Measurements from ENCODE around the gene SH3RF1. TPM values are rescaled to one million over a fixed set of nuclear protein-coding genes. Genes with fewer than 3 reads are reported as not detected.
A peak's percentile ranks its signal among the peaks of the same experiment; 100 is the strongest.

SH3RF1 gene
- total and polyA plus RNA-seq, 10 of the 15 experiments (the other 5 are each of a cell fraction or from before 2014, with no cell fraction given), result 4.5 to 22.5 (median 10.4) TPM

DNA sequence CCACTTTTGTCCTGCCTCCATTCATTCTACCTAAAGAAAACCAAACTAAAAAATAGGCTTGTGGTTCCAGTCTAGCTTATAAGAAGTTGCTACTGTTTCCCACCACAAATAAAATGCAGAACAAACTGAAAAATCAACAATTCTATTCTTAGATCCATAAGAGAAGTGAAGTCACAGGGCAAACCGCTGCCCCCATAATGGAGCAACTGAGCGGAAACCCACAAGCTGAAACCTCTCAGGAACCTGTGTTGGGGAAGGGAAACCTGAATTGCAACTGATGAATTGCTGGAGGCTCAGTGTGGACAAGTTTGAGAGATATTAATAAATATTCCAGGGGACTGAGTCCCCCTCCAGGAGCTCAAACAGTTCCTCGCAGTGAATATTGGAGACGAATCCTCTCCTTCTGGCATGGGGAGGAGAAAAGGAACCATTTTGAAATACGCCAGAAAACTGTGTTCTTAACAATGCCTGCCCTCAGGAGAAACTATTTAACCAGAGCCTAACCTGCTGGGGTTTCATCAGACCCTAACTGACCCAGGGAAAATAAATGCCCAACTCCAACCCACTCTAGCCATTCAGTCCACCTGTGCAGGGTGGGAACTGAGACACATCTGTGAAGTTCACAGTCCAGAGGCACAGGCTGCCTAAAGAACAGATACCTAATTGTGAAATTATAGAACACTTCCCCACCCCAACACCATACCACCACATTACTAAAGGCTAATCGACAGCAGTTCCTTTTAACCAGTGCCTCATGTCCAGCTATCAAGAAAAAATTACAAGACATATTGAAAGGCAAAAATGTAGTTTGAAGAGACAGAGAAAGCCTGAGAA, 22.8 kb upstream of the SH3RF1 start (continued):
- peak; percentile 81 for TF ChIP-seq YY1 (IDR thresholded peaks at IDR 0.05; ENCODE audit: low read depth, low read length)
- no peak for TF ChIP-seq SMAD5 (IDR thresholded peaks at IDR 0.05; ENCODE audit: low read depth)
- no peak for TF ChIP-seq NRF1 (conservative IDR thresholded peaks at IDR 0.05; ENCODE audit: low read depth, low read length)
- TF ChIP-seq ZSCAN29 (IDR thresholded peaks at IDR 0.05), result 0 out of 2 replicates have a peak, but pooled peaks have one; percentile 12
- TF ChIP-seq, protein P1, sequence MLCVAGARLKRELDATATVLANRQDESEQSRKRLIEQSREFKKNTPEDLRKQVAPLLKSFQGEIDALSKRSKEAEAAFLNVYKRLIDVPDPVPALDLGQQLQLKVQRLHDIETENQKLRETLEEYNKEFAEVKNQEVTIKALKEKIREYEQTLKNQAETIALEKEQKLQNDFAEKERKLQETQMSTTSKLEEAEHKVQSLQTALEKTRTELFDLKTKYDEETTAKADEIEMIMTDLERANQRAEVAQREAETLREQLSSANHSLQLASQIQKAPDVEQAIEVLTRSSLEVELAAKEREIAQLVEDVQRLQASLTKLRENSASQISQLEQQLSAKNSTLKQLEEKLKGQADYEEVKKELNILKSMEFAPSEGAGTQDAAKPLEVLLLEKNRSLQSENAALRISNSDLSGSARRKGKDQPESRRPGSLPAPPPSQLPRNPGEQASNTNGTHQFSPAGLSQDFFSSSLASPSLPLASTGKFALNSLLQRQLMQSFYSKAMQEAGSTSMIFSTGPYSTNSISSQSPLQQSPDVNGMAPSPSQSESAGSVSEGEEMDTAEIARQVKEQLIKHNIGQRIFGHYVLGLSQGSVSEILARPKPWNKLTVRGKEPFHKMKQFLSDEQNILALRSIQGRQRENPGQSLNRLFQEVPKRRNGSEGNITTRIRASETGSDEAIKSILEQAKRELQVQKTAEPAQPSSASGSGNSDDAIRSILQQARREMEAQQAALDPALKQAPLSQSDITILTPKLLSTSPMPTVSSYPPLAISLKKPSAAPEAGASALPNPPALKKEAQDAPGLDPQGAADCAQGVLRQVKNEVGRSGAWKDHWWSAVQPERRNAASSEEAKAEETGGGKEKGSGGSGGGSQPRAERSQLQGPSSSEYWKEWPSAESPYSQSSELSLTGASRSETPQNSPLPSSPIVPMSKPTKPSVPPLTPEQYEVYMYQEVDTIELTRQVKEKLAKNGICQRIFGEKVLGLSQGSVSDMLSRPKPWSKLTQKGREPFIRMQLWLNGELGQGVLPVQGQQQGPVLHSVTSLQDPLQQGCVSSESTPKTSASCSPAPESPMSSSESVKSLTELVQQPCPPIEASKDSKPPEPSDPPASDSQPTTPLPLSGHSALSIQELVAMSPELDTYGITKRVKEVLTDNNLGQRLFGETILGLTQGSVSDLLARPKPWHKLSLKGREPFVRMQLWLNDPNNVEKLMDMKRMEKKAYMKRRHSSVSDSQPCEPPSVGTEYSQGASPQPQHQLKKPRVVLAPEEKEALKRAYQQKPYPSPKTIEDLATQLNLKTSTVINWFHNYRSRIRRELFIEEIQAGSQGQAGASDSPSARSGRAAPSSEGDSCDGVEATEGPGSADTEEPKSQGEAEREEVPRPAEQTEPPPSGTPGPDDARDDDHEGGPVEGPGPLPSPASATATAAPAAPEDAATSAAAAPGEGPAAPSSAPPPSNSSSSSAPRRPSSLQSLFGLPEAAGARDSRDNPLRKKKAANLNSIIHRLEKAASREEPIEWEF (IDR thresholded peaks at IDR 0.05; ENCODE audit: insufficient replicate concordance, low read depth, low read length), result peak; percentile 49
- TF ChIP-seq, protein P2, sequence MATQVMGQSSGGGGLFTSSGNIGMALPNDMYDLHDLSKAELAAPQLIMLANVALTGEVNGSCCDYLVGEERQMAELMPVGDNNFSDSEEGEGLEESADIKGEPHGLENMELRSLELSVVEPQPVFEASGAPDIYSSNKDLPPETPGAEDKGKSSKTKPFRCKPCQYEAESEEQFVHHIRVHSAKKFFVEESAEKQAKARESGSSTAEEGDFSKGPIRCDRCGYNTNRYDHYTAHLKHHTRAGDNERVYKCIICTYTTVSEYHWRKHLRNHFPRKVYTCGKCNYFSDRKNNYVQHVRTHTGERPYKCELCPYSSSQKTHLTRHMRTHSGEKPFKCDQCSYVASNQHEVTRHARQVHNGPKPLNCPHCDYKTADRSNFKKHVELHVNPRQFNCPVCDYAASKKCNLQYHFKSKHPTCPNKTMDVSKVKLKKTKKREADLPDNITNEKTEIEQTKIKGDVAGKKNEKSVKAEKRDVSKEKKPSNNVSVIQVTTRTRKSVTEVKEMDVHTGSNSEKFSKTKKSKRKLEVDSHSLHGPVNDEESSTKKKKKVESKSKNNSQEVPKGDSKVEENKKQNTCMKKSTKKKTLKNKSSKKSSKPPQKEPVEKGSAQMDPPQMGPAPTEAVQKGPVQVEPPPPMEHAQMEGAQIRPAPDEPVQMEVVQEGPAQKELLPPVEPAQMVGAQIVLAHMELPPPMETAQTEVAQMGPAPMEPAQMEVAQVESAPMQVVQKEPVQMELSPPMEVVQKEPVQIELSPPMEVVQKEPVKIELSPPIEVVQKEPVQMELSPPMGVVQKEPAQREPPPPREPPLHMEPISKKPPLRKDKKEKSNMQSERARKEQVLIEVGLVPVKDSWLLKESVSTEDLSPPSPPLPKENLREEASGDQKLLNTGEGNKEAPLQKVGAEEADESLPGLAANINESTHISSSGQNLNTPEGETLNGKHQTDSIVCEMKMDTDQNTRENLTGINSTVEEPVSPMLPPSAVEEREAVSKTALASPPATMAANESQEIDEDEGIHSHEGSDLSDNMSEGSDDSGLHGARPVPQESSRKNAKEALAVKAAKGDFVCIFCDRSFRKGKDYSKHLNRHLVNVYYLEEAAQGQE (IDR thresholded peaks at IDR 0.05; ENCODE audit: low read depth, low read length), result peak; percentile 36; the same call in 1 of the 2 replicates
- TF ChIP-seq, protein P3, sequence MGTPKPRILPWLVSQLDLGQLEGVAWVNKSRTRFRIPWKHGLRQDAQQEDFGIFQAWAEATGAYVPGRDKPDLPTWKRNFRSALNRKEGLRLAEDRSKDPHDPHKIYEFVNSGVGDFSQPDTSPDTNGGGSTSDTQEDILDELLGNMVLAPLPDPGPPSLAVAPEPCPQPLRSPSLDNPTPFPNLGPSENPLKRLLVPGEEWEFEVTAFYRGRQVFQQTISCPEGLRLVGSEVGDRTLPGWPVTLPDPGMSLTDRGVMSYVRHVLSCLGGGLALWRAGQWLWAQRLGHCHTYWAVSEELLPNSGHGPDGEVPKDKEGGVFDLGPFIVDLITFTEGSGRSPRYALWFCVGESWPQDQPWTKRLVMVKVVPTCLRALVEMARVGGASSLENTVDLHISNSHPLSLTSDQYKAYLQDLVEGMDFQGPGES (IDR thresholded peaks at IDR 0.05), result no peak
- no peak for TF ChIP-seq TARDBP (IDR thresholded peaks at IDR 0.05; ENCODE audit: borderline replicate concordance)
- TF ChIP-seq NFIC (IDR thresholded peaks at IDR 0.05; ENCODE audit: low read depth, low read length), result peak; percentile 99
- TF ChIP-seq, protein P4, sequence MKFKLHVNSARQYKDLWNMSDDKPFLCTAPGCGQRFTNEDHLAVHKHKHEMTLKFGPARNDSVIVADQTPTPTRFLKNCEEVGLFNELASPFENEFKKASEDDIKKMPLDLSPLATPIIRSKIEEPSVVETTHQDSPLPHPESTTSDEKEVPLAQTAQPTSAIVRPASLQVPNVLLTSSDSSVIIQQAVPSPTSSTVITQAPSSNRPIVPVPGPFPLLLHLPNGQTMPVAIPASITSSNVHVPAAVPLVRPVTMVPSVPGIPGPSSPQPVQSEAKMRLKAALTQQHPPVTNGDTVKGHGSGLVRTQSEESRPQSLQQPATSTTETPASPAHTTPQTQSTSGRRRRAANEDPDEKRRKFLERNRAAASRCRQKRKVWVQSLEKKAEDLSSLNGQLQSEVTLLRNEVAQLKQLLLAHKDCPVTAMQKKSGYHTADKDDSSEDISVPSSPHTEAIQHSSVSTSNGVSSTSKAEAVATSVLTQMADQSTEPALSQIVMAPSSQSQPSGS (IDR thresholded peaks at IDR 0.05; ENCODE audit: low read length), result peak; percentile 99
- TF ChIP-seq, protein P5, sequence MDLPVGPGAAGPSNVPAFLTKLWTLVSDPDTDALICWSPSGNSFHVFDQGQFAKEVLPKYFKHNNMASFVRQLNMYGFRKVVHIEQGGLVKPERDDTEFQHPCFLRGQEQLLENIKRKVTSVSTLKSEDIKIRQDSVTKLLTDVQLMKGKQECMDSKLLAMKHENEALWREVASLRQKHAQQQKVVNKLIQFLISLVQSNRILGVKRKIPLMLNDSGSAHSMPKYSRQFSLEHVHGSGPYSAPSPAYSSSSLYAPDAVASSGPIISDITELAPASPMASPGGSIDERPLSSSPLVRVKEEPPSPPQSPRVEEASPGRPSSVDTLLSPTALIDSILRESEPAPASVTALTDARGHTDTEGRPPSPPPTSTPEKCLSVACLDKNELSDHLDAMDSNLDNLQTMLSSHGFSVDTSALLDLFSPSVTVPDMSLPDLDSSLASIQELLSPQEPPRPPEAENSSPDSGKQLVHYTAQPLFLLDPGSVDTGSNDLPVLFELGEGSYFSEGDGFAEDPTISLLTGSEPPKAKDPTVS (IDR thresholded peaks at IDR 0.05; ENCODE audit: low read depth, low read length), result no peak
- TF ChIP-seq RBBP5 (conservative IDR thresholded peaks at IDR 0.05), result no peak
- TF ChIP-seq, protein P6, sequence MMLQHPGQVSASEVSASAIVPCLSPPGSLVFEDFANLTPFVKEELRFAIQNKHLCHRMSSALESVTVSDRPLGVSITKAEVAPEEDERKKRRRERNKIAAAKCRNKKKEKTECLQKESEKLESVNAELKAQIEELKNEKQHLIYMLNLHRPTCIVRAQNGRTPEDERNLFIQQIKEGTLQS (IDR thresholded peaks at IDR 0.05; ENCODE audit: borderline replicate concordance, extremely low read depth, low read depth, low read length), result no peak
- no peak for TF ChIP-seq HDAC6 (IDR thresholded peaks at IDR 0.05; ENCODE audit: unreplicated experiment)
- TF ChIP-seq GATAD2B (conservative IDR thresholded peaks at IDR 0.05; ENCODE audit: low read depth), result no peak
- no peak for TF ChIP-seq CBX3 (IDR thresholded peaks at IDR 0.05; ENCODE audit: borderline replicate concordance, low read depth)

Data from GM12878 (cell line).